ENCODE data around the gene RASSF9. TPM values are rescaled to one million over a fixed set of nuclear protein-coding genes. Genes with fewer than 3 reads are reported as not detected.

RASSF9 gene
- total and polyA plus RNA-seq, 9 of the 15 experiments (the other 6 are each of a cell fraction or from before 2014, with no cell fraction given), result not detected

DNA sequence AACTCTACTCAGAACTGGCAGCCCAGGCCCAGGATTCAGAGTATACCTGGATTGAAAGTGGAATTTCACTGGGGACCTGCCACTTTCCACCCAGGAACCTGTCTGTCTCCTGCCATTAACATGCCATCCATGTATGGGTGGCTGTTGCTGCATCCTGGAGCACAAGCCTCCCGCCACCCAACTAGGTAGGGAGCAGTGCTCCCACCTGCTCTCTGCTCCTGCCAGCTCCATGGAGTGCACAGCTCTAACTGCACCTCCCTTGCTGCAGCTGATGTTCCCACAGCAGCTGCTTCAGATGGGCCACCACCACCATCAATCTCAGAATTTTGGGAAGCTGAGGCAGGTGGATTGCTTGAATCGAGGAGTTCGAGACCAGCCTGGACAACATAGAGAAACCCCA is 20.8 kb upstream of the RASSF9 start (continued):
- TF ChIP-seq, protein P1, sequence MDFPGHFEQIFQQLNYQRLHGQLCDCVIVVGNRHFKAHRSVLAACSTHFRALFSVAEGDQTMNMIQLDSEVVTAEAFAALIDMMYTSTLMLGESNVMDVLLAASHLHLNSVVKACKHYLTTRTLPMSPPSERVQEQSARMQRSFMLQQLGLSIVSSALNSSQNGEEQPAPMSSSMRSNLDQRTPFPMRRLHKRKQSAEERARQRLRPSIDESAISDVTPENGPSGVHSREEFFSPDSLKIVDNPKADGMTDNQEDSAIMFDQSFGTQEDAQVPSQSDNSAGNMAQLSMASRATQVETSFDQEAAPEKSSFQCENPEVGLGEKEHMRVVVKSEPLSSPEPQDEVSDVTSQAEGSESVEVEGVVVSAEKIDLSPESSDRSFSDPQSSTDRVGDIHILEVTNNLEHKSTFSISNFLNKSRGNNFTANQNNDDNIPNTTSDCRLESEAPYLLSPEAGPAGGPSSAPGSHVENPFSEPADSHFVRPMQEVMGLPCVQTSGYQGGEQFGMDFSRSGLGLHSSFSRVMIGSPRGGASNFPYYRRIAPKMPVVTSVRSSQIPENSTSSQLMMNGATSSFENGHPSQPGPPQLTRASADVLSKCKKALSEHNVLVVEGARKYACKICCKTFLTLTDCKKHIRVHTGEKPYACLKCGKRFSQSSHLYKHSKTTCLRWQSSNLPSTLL (IDR thresholded peaks at IDR 0.05), result no peak
- no peak for TF ChIP-seq POLR3G (IDR thresholded peaks at IDR 0.05; ENCODE audit: extremely low read depth, insufficient read length, insufficient replicate concordance)
- TF ChIP-seq STAT5A (IDR thresholded peaks at IDR 0.05; ENCODE audit: borderline replicate concordance, low read length), result no peak
- TF ChIP-seq ZNF583 (CRISPR knock-in tag; IDR thresholded peaks at IDR 0.05), result no peak
- TF ChIP-seq RHOXF2B (CRISPR knock-in tag; conservative IDR thresholded peaks at IDR 0.05), result no peak

DNA sequence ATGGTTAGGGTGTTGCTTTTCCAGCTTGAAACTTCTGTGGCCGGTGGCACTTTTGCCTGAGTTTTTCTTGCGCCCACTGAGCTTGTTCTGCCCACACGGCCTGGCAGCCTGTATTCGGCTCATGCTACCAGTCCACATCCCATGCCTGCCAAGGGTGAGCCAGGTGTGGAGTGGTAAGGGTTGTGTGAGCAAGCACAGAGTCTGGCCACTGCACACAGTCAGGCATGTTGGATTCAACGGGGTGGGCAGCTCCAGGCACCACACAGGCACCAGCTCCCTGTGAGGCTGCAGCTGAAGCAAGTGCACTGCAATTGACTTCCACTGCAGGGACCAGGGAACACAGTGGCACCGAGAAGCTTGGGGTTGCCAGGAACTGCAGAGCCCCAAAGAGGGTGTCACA is 19.1 kb upstream of the RASSF9 start:
- H3K4me1 ChIP-seq (replicated peaks in 1 of 2; ENCODE audit: control insufficient read depth in 2 of 2, insufficient read depth in 2 of 2, low read length in 2 of 2), result no peaks in the 10 kb centered on the region
- no peaks in the 10 kb centered on the region for H3K36me3 ChIP-seq (ENCODE audit: control insufficient read depth, insufficient read depth, low read length)
- no peak overlapping the region for H3K4me3 ChIP-seq
- ChIA-PET POLR2A (no interaction called here), CTCF (ENCODE audit: low intra/inter-chr PET ratio) (no interaction called here)
- H3K4me2 ChIP-seq (ENCODE audit: insufficient read depth, low read length), result no peak overlapping the region
- H3K9me1 ChIP-seq (ENCODE audit: control insufficient read depth, insufficient read depth, low read length), result no peaks in the 10 kb centered on the region
- FAIRE-seq (no peak), DNase-seq (ENCODE audit: extremely low read depth in 1 of 4, low spot score in 3 of 4) (no peak), ATAC-seq (no peak)
- no peak overlapping the region for H3K27ac ChIP-seq (ENCODE audit: extremely low read depth, low read depth, low read length)
- TF ChIP-seq SMAD4 (CRISPR knock-in tag; conservative IDR thresholded peaks at IDR 0.05), result no peak
- no peak for TF ChIP-seq NCOR1 (IDR thresholded peaks at IDR 0.05)
- TF ChIP-seq, protein P2, sequence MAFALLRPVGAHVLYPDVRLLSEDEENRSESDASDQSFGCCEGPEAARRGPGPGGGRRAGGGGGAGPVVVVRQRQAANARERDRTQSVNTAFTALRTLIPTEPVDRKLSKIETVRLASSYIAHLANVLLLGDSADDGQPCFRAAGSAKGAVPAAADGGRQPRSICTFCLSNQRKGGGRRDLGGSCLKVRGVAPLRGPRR (CRISPR knock-in tag; IDR thresholded peaks at IDR 0.05), result no peak
- no peak for TF ChIP-seq POLR2H (tag; IDR thresholded peaks at IDR 0.05; ENCODE audit: low read depth)
- no peak for TF ChIP-seq HMG20B (CRISPR knock-in tag; IDR thresholded peaks at IDR 0.05)
- TF ChIP-seq RFX1 (IDR thresholded peaks at IDR 0.05), result no peak
- H3K9me3 ChIP-seq (replicated peaks; ENCODE audit: control insufficient read depth, insufficient read depth, low read depth, low read length), result no peaks in the 10 kb centered on the region
- 2% methylated on average over 6 of the region's 6 CpGs for WGBS (ENCODE audit: insufficient coverage, low coverage, missing lambda C conversion rate)
- H3K27me3 ChIP-seq (ENCODE audit: control insufficient read depth in 2 of 2, insufficient read depth in 2 of 2, low read length in 2 of 2), result no peaks in the 10 kb centered on the region
- H3K9ac ChIP-seq (ENCODE audit: insufficient read depth in 1 of 2, low read depth in 2 of 2, low read length in 2 of 2), result no peak overlapping the region
- no TSS peak for BruUV-seq (replicated peaks)
- in situ Hi-C loops (cut with MboI) (no loop called here), intact Hi-C loops (cut with micrococcal nuclease) (no loop called here)
- H4K20me1 ChIP-seq (replicated peaks; ENCODE audit: control insufficient read depth, insufficient read depth, low read length), result no peaks in the 10 kb centered on the region
- H2AFZ ChIP-seq (ENCODE audit: low read depth, low read length), result no peak overlapping the region
- no peaks in the 10 kb centered on the region for H3K79me2 ChIP-seq (ENCODE audit: control insufficient read depth, insufficient read depth, low read length)

Measured in K562 (cell line).